PFSK-1 (cell line): ENCODE measurements around the gene MFSD6L.

Source experiments
- FOXP2 ChIP-seq: optimal IDR thresholded peaks from 2 replicates; pipeline ENCODE3; 2011; ENCODE audit warnings: borderline replicate concordance, control low read depth, inconsistent platforms; ENCODE audit not compliant: insufficient read depth; ENCODE audit errors: extremely low read length, extremely low read depth
- POLR2AphosphoS5 ChIP-seq: IDR thresholded peaks from 2 replicates; pipeline ENCODE4 v1.6.1; 2012; ENCODE audit warnings: low read depth, mild to moderate bottlenecking, control low read depth, low read length, moderate library complexity
- SIN3A ChIP-seq: IDR thresholded peaks from 2 replicates; pipeline ENCODE4 v1.6.1; 2012; ENCODE audit warnings: mild to moderate bottlenecking, low read length, moderate library complexity, borderline replicate concordance; ENCODE audit not compliant: insufficient read depth
- TAF1 ChIP-seq: IDR thresholded peaks from 2 replicates; pipeline ENCODE4 v1.6.1; 2012; ENCODE audit warnings: low read length, control low read depth, borderline replicate concordance; ENCODE audit not compliant: insufficient read depth
- TF ChIP-seq, protein P1 (sequence below), 2 experiments: IDR thresholded peaks; 2 replicates each; pipeline versions ENCODE4 v1.6.1 to v1.8.0; 2011 to 2012; ENCODE audit warnings: low read depth in 2 of 2, low read length in 2 of 2, control low read depth in 1 of 2, inconsistent platforms in 1 of 2, mild to moderate bottlenecking in 1 of 2, moderate library complexity in 1 of 2; ENCODE audit not compliant: insufficient read depth in 1 of 2

The MFSD6L gene

GRCh38 chr17:8835631-8836364, 36.6 kb upstream of the MFSD6L start:
- no peak for TF ChIP-seq FOXP2
- TF ChIP-seq TAF1 = no peak
- TF ChIP-seq POLR2AphosphoS5 = no peak
- TF ChIP-seq, protein P1, sequence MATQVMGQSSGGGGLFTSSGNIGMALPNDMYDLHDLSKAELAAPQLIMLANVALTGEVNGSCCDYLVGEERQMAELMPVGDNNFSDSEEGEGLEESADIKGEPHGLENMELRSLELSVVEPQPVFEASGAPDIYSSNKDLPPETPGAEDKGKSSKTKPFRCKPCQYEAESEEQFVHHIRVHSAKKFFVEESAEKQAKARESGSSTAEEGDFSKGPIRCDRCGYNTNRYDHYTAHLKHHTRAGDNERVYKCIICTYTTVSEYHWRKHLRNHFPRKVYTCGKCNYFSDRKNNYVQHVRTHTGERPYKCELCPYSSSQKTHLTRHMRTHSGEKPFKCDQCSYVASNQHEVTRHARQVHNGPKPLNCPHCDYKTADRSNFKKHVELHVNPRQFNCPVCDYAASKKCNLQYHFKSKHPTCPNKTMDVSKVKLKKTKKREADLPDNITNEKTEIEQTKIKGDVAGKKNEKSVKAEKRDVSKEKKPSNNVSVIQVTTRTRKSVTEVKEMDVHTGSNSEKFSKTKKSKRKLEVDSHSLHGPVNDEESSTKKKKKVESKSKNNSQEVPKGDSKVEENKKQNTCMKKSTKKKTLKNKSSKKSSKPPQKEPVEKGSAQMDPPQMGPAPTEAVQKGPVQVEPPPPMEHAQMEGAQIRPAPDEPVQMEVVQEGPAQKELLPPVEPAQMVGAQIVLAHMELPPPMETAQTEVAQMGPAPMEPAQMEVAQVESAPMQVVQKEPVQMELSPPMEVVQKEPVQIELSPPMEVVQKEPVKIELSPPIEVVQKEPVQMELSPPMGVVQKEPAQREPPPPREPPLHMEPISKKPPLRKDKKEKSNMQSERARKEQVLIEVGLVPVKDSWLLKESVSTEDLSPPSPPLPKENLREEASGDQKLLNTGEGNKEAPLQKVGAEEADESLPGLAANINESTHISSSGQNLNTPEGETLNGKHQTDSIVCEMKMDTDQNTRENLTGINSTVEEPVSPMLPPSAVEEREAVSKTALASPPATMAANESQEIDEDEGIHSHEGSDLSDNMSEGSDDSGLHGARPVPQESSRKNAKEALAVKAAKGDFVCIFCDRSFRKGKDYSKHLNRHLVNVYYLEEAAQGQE (IDR thresholded peaks at IDR 0.05; ENCODE audit: insufficient read depth in 1 of 2, low read depth in 2 of 2, low read length in 2 of 2) = no peak
- TF ChIP-seq SIN3A = no peak

- no peak for TF ChIP-seq TAF1
- TF ChIP-seq SIN3A = no peak
Measured at GRCh38 chr17:8835106-8835505, 35.9 kb upstream of the MFSD6L start.

GRCh38 chr17:8832711-8833352, 33.7 kb upstream of the MFSD6L start:
- no peak for TF ChIP-seq TAF1
- no peak for TF ChIP-seq SIN3A
- no peak for TF ChIP-seq FOXP2
- TF ChIP-seq, protein P1 (IDR thresholded peaks at IDR 0.05; ENCODE audit: insufficient read depth in 1 of 2, low read depth in 2 of 2, low read length in 2 of 2) = no peak
- TF ChIP-seq POLR2AphosphoS5 = no peak

GRCh38 chr17:8831234-8831849, 32.2 kb upstream of the MFSD6L start:
- TF ChIP-seq POLR2AphosphoS5 = no peak
- TF ChIP-seq SIN3A = no peak
- TF ChIP-seq TAF1 = no peak
- no peak for TF ChIP-seq FOXP2
- TF ChIP-seq, protein P1 (IDR thresholded peaks at IDR 0.05; ENCODE audit: insufficient read depth in 1 of 2, low read depth in 2 of 2, low read length in 2 of 2) = no peak

GRCh38 chr17:8830141-8830540, 31.0 kb upstream of the MFSD6L start:
- TF ChIP-seq, protein P1 (IDR thresholded peaks at IDR 0.05; ENCODE audit: insufficient read depth in 1 of 2, low read depth in 2 of 2, low read length in 2 of 2) = no peak
- TF ChIP-seq FOXP2 = no peak
- TF ChIP-seq POLR2AphosphoS5 = no peak
- TF ChIP-seq SIN3A = no peak
- TF ChIP-seq TAF1 = no peak
